GM19239 (cell line): ENCODE results near the gene PTGFRN.
"Not testable (repeated sequence)": the region's sequence is repeated elsewhere in the genome, so short reads cannot be mapped to it uniquely, and the experiment has no call there.

ENCODE experiments used
- DNase-seq: peaks from one replicate; pipeline ENCODE4 v3.0.0; 2011; ENCODE audit warnings: low spot score; ENCODE audit not compliant: insufficient read length
- FAIRE-seq: peaks from 2 replicates; lab custom pipeline; 2011; peaks lifted over from hg19 to GRCh38; lab: Jason Lieb, UNC

Gene PTGFRN

DNA sequence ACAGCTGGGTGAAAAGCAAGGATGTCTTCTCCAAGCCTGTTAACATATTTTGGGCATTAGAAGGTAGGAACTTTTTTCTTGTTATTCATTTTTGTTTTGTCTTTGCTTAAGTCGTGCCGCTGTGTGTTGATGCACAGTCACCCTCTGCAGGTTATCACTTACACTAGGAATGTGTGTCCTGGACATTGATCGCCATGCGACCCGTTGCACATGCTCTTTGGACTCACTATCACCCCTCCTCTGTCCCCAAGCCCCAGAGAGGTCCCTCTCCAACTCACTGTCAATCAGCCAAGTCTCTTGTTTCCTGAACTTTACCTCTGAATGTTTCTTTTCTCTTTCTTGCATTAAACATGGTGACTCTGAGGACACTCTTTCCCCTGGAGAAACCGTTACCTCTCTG lies 51.9 kb downstream of the PTGFRN start:
- DNase-seq (no peak), FAIRE-seq (no peak)

DNA sequence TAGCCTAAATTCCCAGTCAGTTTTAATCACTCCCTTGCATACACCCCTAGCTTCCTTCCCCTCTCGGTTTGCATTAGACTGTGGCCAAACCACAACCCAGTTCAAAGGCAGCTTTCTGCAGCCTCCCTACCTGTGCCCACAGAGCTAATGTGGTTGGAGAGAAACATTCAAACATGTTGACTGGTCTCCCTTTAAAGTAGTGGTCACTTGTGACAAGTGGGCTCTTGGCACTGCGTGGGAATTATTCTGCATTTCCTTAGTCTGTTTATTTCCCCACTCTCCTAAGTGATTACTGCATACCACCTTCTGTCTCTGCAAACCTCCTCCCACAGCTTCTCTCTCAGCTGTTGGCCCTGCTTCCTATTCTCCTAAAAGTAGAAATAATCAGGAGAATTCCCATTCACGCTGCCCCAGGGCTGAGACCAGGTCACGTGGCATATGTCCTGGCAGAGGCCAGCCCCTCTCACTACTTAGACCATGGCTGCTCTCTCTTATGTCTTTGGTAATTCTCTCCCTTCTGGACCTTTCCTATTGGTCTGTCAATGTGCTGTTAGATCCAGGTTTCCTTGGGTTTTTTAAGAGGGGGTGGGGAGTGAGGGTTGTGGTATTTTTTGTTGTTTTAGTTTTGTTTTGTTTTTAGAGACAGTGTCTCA lies 53.4 kb downstream of the PTGFRN start:
- DNase-seq (no peak), FAIRE-seq (no peak)

DNA sequence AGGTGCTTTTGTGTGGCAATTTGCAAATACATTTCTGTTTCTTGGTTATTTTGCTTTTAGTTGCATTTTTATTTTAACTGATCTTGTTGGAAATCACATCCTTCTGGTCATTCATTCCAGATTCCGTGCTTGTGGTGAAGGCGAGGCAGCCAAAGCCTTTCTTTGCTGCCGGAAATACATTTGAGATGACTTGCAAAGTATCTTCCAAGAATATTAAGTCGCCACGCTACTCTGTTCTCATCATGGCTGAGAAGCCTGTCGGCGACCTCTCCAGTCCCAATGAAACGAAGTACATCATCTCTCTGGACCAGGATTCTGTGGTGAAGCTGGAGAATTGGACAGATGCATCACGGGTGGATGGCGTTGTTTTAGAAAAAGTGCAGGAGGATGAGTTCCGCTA lies 57.1 kb downstream of the PTGFRN start:
- DNase-seq = no peak
- no peak for FAIRE-seq

DNA sequence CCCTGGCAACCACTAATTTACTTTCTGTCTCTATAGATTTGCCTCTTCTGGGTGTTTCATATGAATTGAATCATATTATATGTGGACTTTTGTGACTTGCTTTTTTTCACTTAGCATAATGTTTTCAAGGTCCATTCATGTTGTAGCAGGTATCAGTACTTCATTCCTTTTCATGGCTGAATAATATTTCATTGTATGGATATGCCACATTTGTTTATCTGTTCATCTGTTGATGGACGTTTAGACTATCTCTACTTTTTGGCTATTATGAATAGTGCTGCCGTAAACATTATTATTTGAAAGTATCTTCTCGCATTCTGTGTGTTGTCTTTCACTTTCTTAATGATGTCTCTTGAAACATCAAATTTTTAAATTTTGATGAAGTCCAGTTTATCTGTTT lies 59.0 kb downstream of the PTGFRN start:
- FAIRE-seq (no peak), DNase-seq (no peak)

DNA sequence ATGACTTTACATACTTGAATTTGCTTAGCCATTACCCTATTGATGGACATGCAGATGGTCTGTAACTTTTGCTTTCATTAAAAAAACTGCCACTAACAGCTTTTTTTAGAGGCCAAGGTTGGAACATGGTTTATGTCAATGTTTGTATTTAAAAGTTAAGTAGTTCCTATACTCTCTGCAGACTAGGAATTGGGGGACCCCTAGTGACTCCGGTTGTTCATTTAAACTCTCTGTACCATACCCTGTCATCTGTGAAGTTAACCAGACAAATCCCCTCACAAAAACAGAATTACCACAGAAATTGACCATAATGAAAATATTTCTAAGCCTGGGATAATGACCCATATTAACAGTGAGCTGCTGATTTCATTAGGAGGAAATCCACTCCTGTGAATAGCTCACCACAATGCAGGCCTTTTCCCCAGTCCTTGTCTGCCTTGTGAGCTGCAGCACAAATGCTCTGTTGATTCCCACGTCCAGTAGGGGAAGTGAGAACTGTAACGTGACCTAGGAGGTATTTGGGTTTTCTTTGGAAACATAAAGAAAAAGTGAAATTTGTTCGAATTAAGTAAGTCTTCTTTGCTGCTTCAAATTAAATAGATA lies 61.6 kb downstream of the PTGFRN start:
- FAIRE-seq (no peak), DNase-seq (no peak)

DNA sequence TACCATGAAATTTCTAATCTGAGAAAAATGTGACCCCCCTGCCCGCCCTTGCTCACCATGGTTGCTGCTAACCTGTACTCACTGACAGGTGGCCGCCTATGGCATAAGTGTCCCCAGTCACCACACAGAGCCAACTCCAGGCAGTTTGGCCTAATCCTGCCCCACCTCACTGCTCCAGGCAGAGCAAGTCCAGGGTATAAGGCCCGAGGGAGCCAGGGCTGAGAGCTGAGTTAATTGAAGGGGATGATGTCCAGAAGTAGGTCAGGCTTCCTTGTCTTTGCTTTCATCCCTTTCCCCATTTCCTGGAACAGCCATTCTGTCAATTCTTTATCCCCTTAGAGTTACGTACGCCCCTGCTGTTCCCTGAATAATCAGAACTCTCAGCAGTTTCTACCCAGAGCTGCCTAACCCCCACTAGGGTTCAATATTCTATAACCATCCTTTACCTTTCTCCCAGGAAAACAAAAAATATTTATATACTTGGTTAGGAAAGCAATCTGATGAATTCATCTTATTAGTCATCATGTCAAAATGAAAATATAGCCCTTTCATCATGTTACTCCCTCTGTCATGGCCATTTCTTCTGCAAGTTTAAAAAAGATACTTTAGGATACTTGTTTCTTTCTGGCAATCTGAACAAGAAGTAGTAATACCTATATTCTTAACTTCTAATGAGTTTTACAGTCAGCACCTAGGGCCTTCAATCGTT lies 62.4 kb downstream of the PTGFRN start:
- FAIRE-seq = no peak
- no peak for DNase-seq

DNA sequence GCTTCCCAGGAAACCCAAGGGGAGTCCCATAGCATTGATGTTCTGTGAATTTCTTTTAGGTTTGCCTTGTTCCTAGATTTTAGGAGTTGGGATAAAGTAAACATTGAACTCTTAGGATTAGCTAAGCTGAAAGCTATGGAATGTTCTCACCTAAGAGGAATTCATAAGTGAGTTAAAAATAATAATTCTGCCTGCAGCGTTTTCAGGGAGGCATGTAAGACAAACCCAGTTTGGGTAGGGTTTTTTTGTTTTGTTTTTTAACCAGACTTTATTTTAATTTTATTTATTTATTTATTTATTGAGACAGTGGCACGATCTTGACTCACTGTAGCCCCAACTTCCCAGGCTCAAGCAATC lies 62.9 kb downstream of the PTGFRN start:
- no peak for DNase-seq
- no peak for FAIRE-seq

DNA sequence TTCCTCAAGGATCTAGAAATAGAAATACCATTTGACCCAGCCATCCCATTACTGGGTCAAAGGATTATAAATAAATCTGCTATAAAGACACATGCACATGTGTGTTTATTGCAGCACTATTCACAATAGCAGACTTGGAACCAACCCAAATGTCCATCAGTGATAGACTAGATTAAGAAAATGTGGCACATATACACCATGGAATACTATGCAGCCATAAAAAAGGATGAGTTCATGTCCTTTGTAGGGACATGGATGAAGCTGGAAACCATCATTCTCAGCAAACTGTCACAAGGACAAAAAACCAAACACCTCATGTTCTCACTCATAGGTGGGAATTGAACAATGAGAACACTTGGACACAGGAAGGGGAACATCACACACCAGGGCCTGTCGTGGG lies 70.6 kb downstream of the PTGFRN start:
- not testable (repeated sequence) for FAIRE-seq

DNA sequence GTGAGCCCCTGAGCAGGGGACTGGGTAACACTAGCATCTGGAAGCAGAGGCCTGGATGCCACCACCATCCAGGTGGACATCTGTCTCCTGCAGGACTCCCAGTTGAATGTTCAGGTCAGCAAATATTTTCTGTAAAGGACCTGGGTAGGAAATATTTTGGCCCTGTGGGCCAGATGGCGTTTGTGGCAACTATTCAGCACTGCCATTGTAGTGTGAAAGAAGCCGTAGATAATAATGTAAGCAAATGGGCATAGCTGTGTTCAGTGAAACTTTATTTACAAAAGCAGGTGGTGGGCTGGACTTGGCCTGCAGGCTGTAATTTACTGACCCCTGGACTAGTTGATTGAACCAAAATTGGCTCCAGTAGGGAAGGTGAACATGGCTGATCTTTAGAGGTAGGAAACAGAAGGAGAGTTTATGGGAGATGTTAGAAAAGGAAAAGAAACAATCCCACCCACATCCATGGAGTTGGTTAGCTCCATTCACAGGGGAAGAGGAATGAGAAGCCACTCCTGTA lies 71.9 kb downstream of the PTGFRN start:
- FAIRE-seq = no peak
- DNase-seq = no peak

More for the DNA sequence above, 70.6 kb downstream of the PTGFRN start:
- not testable (repeated sequence) for DNase-seq

DNA sequence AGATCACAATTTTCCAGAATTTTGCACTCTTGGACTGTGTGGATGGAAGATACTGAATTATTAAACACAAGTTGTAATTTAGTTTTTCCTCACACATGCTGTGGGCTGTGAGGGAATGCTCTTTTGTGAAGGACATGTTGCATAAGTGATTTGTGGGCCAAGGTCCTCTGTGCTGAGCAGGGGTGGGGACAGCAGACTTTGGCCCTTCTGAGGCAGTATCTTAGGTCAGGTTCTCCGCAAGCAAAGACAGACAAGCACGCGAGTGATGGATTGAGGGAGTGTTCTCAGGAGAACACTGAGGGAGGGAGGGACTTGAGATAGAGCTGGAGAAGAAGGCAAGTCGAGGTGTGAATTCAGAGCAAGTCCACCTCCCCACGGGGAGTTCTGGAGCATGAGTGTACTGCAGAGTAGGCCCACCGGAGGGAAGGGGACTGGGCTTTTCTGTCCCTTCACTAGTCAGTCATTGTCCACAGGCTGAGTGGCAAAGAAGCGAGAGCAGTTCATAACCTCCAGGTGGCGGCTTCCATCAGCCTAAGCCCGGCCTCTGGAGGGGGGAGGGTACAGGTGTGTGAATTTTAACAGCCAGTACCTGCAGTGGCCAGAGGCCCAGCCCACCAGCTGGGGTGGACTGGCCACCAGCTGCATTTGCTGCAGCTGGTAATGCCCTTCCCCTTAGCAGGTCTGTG lies 72.7 kb downstream of the PTGFRN start:
- DNase-seq = no peak

DNA sequence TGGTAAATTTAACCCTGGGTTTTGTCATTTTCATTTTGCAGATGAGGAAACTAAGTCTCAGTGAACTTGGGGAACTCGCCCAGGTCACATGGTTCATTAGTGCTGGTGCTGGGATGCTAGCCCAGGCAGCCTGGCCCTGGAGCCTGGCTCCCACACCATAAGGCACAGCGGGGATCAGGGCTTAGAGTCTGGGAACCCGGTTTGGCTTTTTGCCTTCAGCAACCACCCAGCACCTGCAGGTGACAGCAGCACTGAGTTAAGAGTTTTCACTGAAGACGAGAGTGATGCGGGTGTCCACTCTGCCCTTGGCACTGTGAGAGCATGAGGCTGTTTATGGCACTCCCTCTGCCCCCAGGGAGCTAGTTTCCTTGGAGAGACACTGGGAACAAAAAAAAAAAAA lies 73.4 kb downstream of the PTGFRN start:
- DNase-seq (no peak), FAIRE-seq (no peak)

More for the DNA sequence above, 72.7 kb downstream of the PTGFRN start:
- FAIRE-seq = no peak

DNA sequence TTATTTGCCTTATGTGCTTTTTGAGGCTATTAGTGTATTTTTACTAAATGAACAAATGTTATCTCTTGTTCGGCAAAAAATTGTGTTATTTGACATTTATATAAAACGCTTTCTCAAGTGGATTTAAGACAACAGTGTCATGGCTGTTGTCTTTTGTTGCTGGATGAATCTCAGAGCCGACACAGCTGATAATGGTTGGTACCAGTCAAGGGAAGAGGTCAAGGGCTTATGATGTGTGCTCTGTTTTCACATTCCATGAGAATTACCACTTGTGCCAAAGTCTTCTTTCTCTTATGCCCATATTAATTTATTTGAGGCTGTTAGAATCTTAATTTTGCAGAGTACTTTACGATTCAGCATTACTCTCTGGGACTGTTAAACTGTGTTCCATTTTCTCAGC lies 74.0 kb downstream of the PTGFRN start:
- FAIRE-seq (no peak), DNase-seq (no peak)

DNA sequence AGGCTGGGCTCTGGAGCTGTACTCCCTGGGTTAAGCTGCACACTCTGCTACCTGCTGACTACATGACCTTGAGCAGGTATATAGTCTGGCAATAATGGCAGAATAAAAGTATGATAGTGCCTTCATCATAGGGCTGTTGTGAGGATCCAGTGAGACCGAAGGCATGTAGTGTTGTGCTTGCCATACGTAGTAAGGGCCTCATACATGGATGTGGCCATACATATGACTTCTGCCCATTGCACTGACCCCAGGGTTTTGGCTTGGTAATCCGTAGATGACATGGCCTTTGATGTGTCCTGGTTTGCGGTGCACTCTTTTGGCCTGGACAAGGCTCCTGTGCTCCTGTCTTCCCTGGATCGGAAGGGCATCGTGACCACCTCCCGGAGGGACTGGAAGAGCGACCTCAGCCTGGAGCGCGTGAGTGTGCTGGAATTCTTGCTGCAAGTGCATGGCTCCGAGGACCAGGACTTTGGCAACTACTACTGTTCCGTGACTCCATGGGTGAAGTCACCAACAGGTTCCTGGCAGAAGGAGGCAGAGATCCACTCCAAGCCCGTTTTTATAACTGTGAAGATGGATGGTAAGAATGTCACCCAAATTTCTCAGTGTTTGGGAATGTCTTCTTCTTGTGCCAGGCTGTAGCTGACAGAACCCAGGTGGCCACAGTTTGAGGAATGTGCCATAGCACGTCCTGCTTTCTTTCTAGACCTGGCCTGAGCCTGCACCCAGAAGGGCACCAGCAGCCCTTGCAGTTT lies 74.9 kb downstream of the PTGFRN start:
- DNase-seq (no peak), FAIRE-seq (no peak)

DNA sequence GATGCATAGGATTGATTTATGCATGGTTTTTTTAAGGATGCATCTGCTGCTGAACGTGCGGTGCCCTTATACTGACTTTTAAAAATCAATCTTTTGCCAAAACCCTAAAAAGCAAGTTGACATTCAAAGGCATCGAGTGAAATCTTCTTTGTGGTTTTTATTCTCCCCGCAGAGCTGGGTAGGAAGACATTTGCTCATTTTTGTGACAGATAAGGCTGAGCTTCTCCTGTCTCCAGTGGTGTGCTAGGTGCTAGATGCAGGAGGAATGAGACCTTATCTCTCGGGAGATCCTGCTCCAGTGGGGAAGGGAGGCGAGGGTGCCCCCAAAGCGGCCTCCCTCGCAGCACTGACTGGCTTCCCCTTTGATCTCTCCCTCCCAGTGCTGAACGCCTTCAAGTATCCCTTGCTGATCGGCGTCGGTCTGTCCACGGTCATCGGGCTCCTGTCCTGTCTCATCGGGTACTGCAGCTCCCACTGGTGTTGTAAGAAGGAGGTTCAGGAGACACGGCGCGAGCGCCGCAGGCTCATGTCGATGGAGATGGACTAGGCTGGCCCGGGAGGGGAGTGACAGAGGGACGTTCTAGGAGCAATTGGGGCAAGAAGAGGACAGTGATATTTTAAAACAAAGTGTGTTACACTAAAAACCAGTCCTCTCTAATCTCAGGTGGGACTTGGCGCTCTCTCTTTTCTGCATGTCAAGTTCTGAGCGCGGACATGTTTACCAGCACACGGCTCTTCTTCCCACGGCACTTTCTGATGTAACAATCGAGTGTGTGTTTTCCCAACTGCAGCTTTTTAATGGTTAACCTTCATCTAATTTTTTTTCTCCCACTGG lies 76.9 kb downstream of the PTGFRN start:
- FAIRE-seq (no peak), DNase-seq (no peak)

DNA sequence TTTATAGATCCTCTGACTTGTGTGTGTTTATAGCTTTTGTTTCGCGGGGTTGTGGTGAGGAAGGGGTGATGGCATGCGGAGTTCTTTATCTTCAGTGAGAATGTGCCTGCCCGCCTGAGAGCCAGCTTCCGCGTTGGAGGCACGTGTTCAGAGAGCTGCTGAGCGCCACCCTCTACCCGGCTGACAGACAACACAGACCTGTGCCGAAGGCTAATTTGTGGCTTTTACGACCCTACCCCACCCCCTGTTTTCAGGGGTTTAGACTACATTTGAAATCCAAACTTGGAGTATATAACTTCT lies 77.5 kb downstream of the PTGFRN start:
- no peak for DNase-seq
- FAIRE-seq = no peak

DNA sequence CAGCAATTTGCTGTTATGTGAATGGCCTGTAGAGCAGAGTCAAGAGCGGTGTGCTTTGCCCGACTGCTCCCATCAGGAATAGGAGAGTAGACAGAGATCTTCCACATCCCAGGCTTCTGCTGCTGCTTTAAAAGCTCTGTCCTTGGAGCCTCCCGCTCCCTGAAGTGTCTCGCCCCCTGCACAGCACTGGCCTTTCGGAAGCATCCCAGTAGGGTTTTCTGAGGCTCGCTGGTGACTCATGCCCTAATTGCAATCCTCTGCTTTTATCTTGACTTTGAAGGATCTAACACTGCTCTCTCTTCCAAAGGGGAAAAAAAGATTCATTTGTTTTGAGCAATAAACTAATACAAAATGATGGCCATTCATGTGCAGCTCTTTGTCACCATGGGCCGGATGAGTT lies 78.5 kb downstream of the PTGFRN start:
- DNase-seq (no peak), FAIRE-seq (no peak)

DNA sequence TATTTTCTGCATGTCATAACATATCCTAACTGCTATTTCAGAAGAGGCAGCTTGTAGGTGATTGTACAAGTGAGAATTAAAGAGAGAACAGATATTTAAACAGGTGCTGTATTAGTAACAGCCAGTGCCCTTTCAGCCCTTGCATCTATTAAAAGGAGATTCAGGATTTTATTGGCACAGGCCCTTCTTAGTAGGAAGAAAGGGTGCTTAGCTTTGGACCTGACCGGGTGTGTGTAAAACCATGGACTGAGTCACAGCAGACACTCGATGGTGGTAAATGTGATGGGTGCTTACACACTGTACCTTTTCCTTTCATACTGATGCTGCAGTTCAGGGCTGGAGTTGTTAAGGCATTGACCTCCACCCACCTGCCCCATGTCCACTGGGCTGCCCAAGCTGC lies 79.2 kb downstream of the PTGFRN start:
- FAIRE-seq (no peak), DNase-seq (no peak)

DNA sequence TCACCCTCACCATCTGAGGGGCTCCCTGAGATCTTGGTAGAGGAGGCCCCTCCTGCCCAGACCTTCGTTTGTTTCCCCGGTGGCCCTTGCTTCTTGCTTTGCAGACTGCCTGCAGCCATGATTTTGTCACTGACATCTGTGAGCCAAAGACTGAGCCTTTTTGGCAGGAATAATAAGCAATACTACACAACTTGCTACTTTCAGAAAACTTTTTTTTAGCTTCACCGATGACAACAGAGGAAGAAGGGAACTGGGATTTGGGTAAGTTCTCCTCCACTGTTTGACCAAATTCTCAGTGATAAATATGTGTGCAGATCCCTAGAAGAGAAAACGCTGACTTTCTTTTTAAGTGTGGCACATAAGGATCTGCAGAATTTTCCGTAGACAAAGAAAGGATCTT lies 80.1 kb downstream of the PTGFRN start:
- DNase-seq = no peak
- FAIRE-seq = no peak

DNA sequence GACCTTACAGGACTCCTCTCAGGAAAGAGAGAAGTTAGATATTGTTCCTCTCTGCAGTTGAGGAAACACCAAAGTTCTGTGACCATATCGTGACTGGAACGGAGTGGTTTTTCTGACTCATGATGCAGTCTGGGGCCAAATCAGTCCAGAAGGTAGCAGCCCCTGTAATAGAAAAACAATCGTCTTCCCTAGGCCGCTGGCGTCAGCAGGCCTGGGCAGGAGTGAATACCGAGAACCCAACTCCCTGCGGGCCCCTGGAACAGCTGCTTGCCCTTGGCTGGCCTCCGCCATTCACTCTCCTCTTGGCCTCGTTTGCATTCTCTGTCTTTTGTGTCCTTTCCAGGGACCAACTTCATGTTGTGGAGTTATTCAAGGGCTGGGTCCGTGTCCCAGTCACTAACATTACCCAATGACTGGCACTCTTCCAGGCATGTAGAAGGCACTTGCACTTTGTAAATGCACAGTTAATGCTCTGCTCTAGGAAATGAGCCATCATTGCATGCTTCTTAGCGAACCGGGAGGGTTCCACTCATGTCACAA lies 81.0 kb downstream of the PTGFRN start:
- DNase-seq (no peak), FAIRE-seq (no peak)
